ENCODE measurements around the gene RTEL1. TPM values are rescaled to one million over a fixed set of nuclear protein-coding genes. Genes with fewer than 3 reads are reported as not detected.

RTEL1 gene
- total and polyA plus RNA-seq, 2 donors (not counting 1 experiment from before 2014, with no cell fraction given) = 4.7 to 12.4 TPM

DNA sequence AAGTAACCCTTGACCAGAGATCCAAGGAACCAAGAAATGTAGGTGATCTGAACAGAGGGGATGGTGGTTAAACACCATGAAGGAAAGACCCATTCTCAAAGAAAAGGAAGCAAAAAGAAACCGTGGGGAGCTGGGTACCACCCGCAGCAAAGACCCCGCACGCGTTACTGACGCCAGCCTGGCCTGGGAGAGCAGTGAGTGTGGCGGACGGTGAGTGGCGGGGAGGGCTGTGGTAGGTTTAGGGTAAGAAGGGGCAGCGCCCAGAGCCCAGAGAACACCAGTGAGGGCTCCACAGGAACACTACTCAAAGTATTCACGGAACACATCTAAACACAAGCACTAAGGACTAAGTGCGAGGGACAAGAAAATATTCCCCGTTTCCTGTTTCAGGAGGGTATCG lies 35.4 kb upstream of the RTEL1 start:
- Histone ChIP-seq H3K9me3 (ENCODE audit: control insufficient read depth, insufficient read depth, low read depth, low read length) (no peaks in the 10 kb centered on the region), H2AFZ (ENCODE audit: low read length) (no peak overlapping the region), H4K20me1 (ENCODE audit: control insufficient read depth, extremely low read depth, insufficient read depth, low read length) (no peaks in the 10 kb centered on the region), H3K4me3 (replicated peaks in 1 of 4; ENCODE audit: control extremely low read depth in 1 of 4, insufficient read depth in 1 of 4, low read depth in 3 of 4, low read length in 4 of 4) (no peak overlapping the region), H3K27ac (ENCODE audit: insufficient read depth, low read length) (no peak overlapping the region), H3K79me2 (ENCODE audit: control insufficient read depth, insufficient read depth, low read length) (peaks cover 58% of the 10 kb centered on the region), H3K9ac (ENCODE audit: insufficient read depth, low read length) (no peak overlapping the region), H3K27me3 (ENCODE audit: control insufficient read depth, insufficient read depth, low read length) (no peaks in the 10 kb centered on the region), H3K36me3 (ENCODE audit: control insufficient read depth, insufficient read depth, low read length) (peaks cover 5% of the 10 kb centered on the region), H3K4me1 (ENCODE audit: control insufficient read depth, extremely low read depth, insufficient read depth, low read length) (no peaks in the 10 kb centered on the region), H3K4me2 (ENCODE audit: extremely low read depth, insufficient read depth, low read length) (no peak overlapping the region)
- TF ChIP-seq, protein P1, sequence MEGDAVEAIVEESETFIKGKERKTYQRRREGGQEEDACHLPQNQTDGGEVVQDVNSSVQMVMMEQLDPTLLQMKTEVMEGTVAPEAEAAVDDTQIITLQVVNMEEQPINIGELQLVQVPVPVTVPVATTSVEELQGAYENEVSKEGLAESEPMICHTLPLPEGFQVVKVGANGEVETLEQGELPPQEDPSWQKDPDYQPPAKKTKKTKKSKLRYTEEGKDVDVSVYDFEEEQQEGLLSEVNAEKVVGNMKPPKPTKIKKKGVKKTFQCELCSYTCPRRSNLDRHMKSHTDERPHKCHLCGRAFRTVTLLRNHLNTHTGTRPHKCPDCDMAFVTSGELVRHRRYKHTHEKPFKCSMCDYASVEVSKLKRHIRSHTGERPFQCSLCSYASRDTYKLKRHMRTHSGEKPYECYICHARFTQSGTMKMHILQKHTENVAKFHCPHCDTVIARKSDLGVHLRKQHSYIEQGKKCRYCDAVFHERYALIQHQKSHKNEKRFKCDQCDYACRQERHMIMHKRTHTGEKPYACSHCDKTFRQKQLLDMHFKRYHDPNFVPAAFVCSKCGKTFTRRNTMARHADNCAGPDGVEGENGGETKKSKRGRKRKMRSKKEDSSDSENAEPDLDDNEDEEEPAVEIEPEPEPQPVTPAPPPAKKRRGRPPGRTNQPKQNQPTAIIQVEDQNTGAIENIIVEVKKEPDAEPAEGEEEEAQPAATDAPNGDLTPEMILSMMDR (conservative IDR thresholded peaks at IDR 0.05 in 1 of 2, IDR thresholded peaks at IDR 0.05 in 1 of 2; ENCODE audit: low read depth in 1 of 2, low read length in 2 of 2) = no peak
- no peak for TF ChIP-seq EZH2 (IDR thresholded peaks at IDR 0.05; ENCODE audit: low read length, missing control alignments)
- no peak for DNase-seq (ENCODE audit: low read depth in 2 of 2)

DNA sequence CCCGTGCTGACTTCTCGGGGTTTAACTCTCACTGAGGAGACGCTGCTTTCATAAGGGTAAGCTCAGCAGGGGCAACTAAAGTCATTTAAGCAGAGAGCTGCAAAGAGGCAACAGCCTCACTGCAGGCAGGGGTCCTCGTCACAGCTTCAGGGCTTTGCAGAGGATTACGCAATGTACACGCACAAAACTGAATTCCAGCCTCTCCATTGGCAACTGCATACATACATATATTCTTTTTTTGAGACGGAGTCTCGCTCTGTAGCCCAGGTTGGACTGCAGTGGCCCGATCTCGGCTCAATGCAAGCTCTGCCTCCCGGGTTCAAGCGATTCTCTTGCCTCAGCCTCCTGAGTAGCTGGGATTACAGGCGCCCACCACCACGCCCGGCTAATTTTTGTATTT lies 33.6 kb upstream of the RTEL1 start:
- DNase-seq (ENCODE audit: low read depth in 2 of 2) = peak in 1 of 2 donors; percentile 63
- no peaks in the 10 kb centered on the region for H3K36me3 ChIP-seq (ENCODE audit: control insufficient read depth, insufficient read depth, low read length)
- H3K4me1 ChIP-seq (ENCODE audit: control insufficient read depth, extremely low read depth, insufficient read depth, low read length) = no peaks in the 10 kb centered on the region
- no peak overlapping the region for H3K4me2 ChIP-seq (ENCODE audit: extremely low read depth, insufficient read depth, low read length)
- no peaks in the 10 kb centered on the region for H3K9me3 ChIP-seq (ENCODE audit: control insufficient read depth, insufficient read depth, low read depth, low read length)
- no peaks in the 10 kb centered on the region for H4K20me1 ChIP-seq (ENCODE audit: control insufficient read depth, extremely low read depth, insufficient read depth, low read length)
- TF ChIP-seq, protein P1 (conservative IDR thresholded peaks at IDR 0.05 in 1 of 2, IDR thresholded peaks at IDR 0.05 in 1 of 2; ENCODE audit: low read depth in 1 of 2, low read length in 2 of 2) = peak in 1 of 2 donors; percentile 29
- no peak for TF ChIP-seq EZH2 (IDR thresholded peaks at IDR 0.05; ENCODE audit: low read length, missing control alignments)
- H3K79me2 ChIP-seq (ENCODE audit: control insufficient read depth, insufficient read depth, low read length) = peaks cover 59% of the 10 kb centered on the region
- H3K9ac ChIP-seq (ENCODE audit: insufficient read depth, low read length) = no peak overlapping the region
- no peak overlapping the region for H2AFZ ChIP-seq (ENCODE audit: low read length)
- H3K27ac ChIP-seq (ENCODE audit: insufficient read depth, low read length) = no peak overlapping the region
- no peaks in the 10 kb centered on the region for H3K27me3 ChIP-seq (ENCODE audit: control insufficient read depth, insufficient read depth, low read length)
- H3K4me3 ChIP-seq (replicated peaks in 1 of 4; ENCODE audit: control extremely low read depth in 1 of 4, insufficient read depth in 1 of 4, low read depth in 3 of 4, low read length in 4 of 4) = no peak overlapping the region

DNA sequence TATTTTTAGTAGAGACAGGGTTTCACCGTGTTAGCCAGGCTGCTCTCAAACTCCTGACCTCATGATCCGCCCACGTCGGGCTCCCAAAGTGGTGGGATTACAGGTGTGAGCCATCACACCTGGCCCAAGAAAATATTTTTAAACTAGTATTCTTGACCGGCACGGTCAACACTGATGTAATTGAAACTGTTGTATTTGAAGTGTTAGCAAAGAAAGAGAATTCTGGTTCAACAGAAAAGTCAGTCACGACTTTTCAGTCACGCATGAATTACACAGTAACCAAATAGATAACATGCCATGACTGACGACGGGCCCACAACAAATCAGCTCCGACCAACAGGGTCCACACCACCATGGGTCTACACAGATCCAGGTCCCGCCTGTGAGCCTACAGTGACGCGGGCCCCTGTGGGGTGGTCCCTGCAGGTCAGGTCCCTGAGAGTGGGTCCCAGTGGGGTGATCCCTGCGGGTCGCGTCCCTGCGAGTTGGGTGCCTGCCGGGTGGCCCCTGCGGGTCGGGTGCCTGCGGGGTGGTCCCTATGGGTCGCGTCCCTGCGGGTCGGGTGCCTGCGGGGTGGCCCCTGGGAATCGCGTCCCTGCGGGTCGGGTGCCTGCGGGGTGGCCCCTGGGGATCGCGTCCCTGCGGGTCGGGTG lies 32.2 kb upstream of the RTEL1 start:
- peak overlapping the region; percentile 88 for H3K4me2 ChIP-seq (ENCODE audit: extremely low read depth, insufficient read depth, low read length)
- H3K9me3 ChIP-seq (ENCODE audit: control insufficient read depth, insufficient read depth, low read depth, low read length) = no peaks in the 10 kb centered on the region
- TF ChIP-seq, protein P1 (conservative IDR thresholded peaks at IDR 0.05 in 1 of 2, IDR thresholded peaks at IDR 0.05 in 1 of 2; ENCODE audit: low read depth in 1 of 2, low read length in 2 of 2) = no peak
- no peak for TF ChIP-seq EZH2 (IDR thresholded peaks at IDR 0.05; ENCODE audit: low read length, missing control alignments)
- H3K27me3 ChIP-seq (ENCODE audit: control insufficient read depth, insufficient read depth, low read length) = no peaks in the 10 kb centered on the region
- peak overlapping the region; percentile 96 for H3K9ac ChIP-seq (ENCODE audit: insufficient read depth, low read length)
- peak overlapping the region; percentile 74 to 94 (median 83) for H3K4me3 ChIP-seq (replicated peaks in 1 of 4; ENCODE audit: control extremely low read depth in 1 of 4, insufficient read depth in 1 of 4, low read depth in 3 of 4, low read length in 4 of 4)
- DNase-seq (ENCODE audit: low read depth in 2 of 2) = peak; percentile 15 to 51
- H4K20me1 ChIP-seq (ENCODE audit: control insufficient read depth, extremely low read depth, insufficient read depth, low read length) = no peaks in the 10 kb centered on the region
- peak overlapping the region; percentile 97 for H3K27ac ChIP-seq (ENCODE audit: insufficient read depth, low read length)
- H3K79me2 ChIP-seq (ENCODE audit: control insufficient read depth, insufficient read depth, low read length) = peaks cover 49% of the 10 kb centered on the region
- no peaks in the 10 kb centered on the region for H3K36me3 ChIP-seq (ENCODE audit: control insufficient read depth, insufficient read depth, low read length)
- no peaks in the 10 kb centered on the region for H3K4me1 ChIP-seq (ENCODE audit: control insufficient read depth, extremely low read depth, insufficient read depth, low read length)
- H2AFZ ChIP-seq (ENCODE audit: low read length) = no peak overlapping the region

Measured in fibroblast of lung (primary cell).